Heart right ventricle (tissue), 16 donors: ENCODE measurements around the gene SNRK. TPM values are rescaled to one million over a fixed set of nuclear protein-coding genes. Genes with fewer than 3 reads are reported as not detected.
A peak's percentile ranks its signal among the peaks of the same experiment; 100 is the strongest.

Experiments used
- ATAC-seq, 8 donors: fragments of 200-7000 bp; cut with Tn5 transposase; one replicate each; pipeline ENCODE4 v1.9.1; 2020; ENCODE audit warnings: mild to moderate bottlenecking in 8 of 8, moderate library complexity in 8 of 8, moderate number of reproducible peaks in 1 of 8
- DNase-seq, 2 donors: peaks; one replicate each; pipeline ENCODE4 v3.0.0-alpha.2; 2020
- H3K27ac ChIP-seq, 10 donors: fragments of 200-600 bp; sonication (generic) in 2 of 10; one replicate each; pipeline versions ENCODE4 v1.5.0 to v1.8.0; 2020 to 2022; ENCODE audit warnings: mild to moderate bottlenecking in 3 of 10
- H3K27me3 ChIP-seq, 7 donors: fragments of 200-600 bp; one replicate each; pipeline ENCODE4 v1.8.0; 2021 to 2022; ENCODE audit warnings: mild to moderate bottlenecking in 2 of 7
- H3K36me3 ChIP-seq, 9 donors: fragments of 200-600 bp; sonication (generic) in 1 of 9; one replicate each; pipeline versions ENCODE4 v1.5.0 to v1.8.0; 2020 to 2022; ENCODE audit warnings: mild to moderate bottlenecking in 2 of 9
- H3K4me1 ChIP-seq, 9 donors: fragments of 200-600 bp; sonication (generic) in 1 of 9; one replicate each; pipeline versions ENCODE4 v1.5.0 to v1.8.0; 2020 to 2022; ENCODE audit warnings: mild to moderate bottlenecking in 4 of 9
- H3K4me3 ChIP-seq, 10 donors: fragments of 200-600 bp; sonication (generic) in 2 of 10; one replicate each; pipeline versions ENCODE4 v1.5.0 to v1.8.0; 2020 to 2022; ENCODE audit warnings: mild to moderate bottlenecking in 7 of 10, moderate library complexity in 2 of 10
- H3K9me3 ChIP-seq, 11 donors: fragments of 200-600 bp in 10 of 11; sonication (generic) in 2 of 11; one replicate each; pipeline versions ENCODE4 v1.5.0 to v1.8.0; 2013 to 2022; ENCODE audit warnings: mild to moderate bottlenecking in 2 of 11, control low read depth in 1 of 11, moderate library complexity in 1 of 11
- CTCF ChIP-seq, 9 donors: fragments of 200-600 bp; sonication (generic) in 2 of 9; IDR thresholded peaks; one replicate each; pipeline versions ENCODE4 v1.5.0 to v1.8.0; 2021 to 2022; ENCODE audit warnings: antibody characterized with exemption in 9 of 9, mild to moderate bottlenecking in 5 of 9, moderate library complexity in 1 of 9
- WGBS, 2 donors: extraction: QIAGEN DNeasy Blood & Tissue Kit; methylation state at CpG; one replicate each; pipeline ENCODE4 v1.1.7; 2013; ENCODE audit warnings: inconsistent platforms in 1 of 2; 5-methylcytosine and 5-hydroxymethylcytosine counted together
- intact Hi-C, 10 donors: fragments of 100-400 bp; cut with DNase I; formaldehyde crosslinking; loops; one replicate each; pipeline versions ENCODE4 v1.11.1 to v1.14.2; 2022
- polyA plus RNA-seq, 2 donors: library from polyadenylated mRNA; stranded (reverse); fragments of 200-250 nt; gene quantifications; one replicate each; pipeline ENCODE4 v1.2.3, GENCODE V29; 2013
- total RNA-seq, 10 donors: library from RNA; stranded (reverse); fragmentation: NEBNext Ultra II Directional in 3 of 10; extraction: Animal tissue kit (Norgen Biotek cat#: 25700) in 3 of 10; gene quantifications; one replicate each; pipeline versions ENCODE4 v1.2.1 to v1.2.4, GENCODE V29; 2021 to 2023
- donor health status: Arrhythmogenic right ventricular cardiomyopathy.
- donor health status: ischemic (EF 13 %, LVEDD 7.1; RV severe dilation, severe dysfunction).
- donor health status: healthy with polysubstance abuse.
- donor health status: DM: no; HTN: yes; CAD: no.
- donor health status: DM: no; HTN: no; CAD: no.
- donor health status: ischemic (EF 25% LVEDD 6.9; RV normal size, moderate dysfunction).
- donor health status: ischemic (EF 25% LVEDD 5.7; RV mildly dilated, moderate dysfunction).
- donor health status: healthy.
- donor health status: DM: yes; HTN: yes; CAD: no.
- donor health status: Ischemic cardiomyopathy.
- donor health status: ischemic (EF 35%, LVEDD 5.7; RV mildly dilated, moderate dysfunction).
- donor health status: nonischemic (EF 11% LVEDD 7.7; RV severe dilation, severe dysfunction).
- donor health status: DM: yes; HTN: yes; CAD: no.
- donor health status: PGD.
- donor health status: ischemic (EF 29% LVEDD 5.4; RV normal size, mild dysfunction).
- donor health status: nonischemic (EF 23%, LVEDD 6.1; RV moderate dilation, normal function).

SNRK gene
- total and polyA plus RNA-seq, 12 donors: 11.4 to 51.9 (median 27.8) TPM

- H3K27ac ChIP-seq: peak overlapping the region in 9 of 10 donors; percentile 25 to 65 (median 36)
These were observed 12.4 kb downstream of the SNRK start for GRCh38 chr3:43298761-43299160.

GRCh38 chr3:43302116-43302880 is 16.0 kb downstream of the SNRK start:
- DNase-seq (no peak), ATAC-seq (no peak)
- peaks cover 3 to 95% (median 67%) of the 10 kb centered on the region in 9 donors for H3K4me1 ChIP-seq
- H3K9me3 ChIP-seq: no peaks in the 10 kb centered on the region
- peaks cover 0 to 72% (median 14%) of the 10 kb centered on the region in 9 donors for H3K36me3 ChIP-seq
- no peak overlapping the region for H3K4me3 ChIP-seq
- intact Hi-C loops: loop anchor here in 1 of 10 donors (10.0 kb wide), 1 partner anchor 123 kb away; no protein-coding TSS in a partner anchor
- no peaks in the 10 kb centered on the region for H3K27me3 ChIP-seq
- peak overlapping the region in 1 of 10 donors; percentile 10 for H3K27ac ChIP-seq
- TF ChIP-seq CTCF (IDR thresholded peaks at IDR 0.05): no peak
- 77 to 79% methylated on average over 1 of the region's 1 CpG for WGBS, 2 donors

More at GRCh38 chr3:43298761-43299160, 12.4 kb downstream of the SNRK start:
- DNase-seq (no peak), ATAC-seq (peak in 5 of 8 donors; percentile 57 to 86 (median 69))
- H3K27me3 ChIP-seq: no peaks in the 10 kb centered on the region
- peaks cover 6 to 99% (median 86%) of the 10 kb centered on the region in 9 donors for H3K4me1 ChIP-seq
- no peaks in the 10 kb centered on the region for H3K9me3 ChIP-seq
- 48 to 49% methylated on average over 4 of the region's 4 CpGs for WGBS, 2 donors
- no peak for TF ChIP-seq CTCF (IDR thresholded peaks at IDR 0.05)
- H3K4me3 ChIP-seq: no peak overlapping the region
- intact Hi-C loops: no loop called here
- peaks cover 0 to 39% (median 8%) of the 10 kb centered on the region in 9 donors for H3K36me3 ChIP-seq

GRCh38 chr3:43304126-43304525 is 17.8 kb downstream of the SNRK start:
- Histone ChIP-seq H3K4me3 (no peak overlapping the region), H3K27me3 (no peaks in the 10 kb centered on the region), H3K36me3 (peaks cover 0 to 78% (median 23%) of the 10 kb centered on the region in 9 donors), H3K27ac (no peak overlapping the region), H3K4me1 (peaks cover 0 to 83% (median 51%) of the 10 kb centered on the region in 9 donors), H3K9me3 (peaks cover 0 to 7% (median 0%) of the 10 kb centered on the region in 11 donors)
- ATAC-seq: no peak
- TF ChIP-seq CTCF (IDR thresholded peaks at IDR 0.05): no peak
- WGBS, 2 donors: 77 to 78% methylated on average over 3 of the region's 3 CpGs
- no peak for DNase-seq
- intact Hi-C loops: loop anchor here in 1 of 10 donors (10.0 kb wide), 1 partner anchor 121 kb away; no protein-coding TSS in a partner anchor

GRCh38 chr3:43307226-43307625 is 20.9 kb downstream of the SNRK start:
- Histone ChIP-seq H3K9me3 (peaks cover 0 to 7% (median 0%) of the 10 kb centered on the region in 11 donors), H3K4me1 (peaks cover 0 to 79% (median 36%) of the 10 kb centered on the region in 9 donors), H3K27me3 (no peaks in the 10 kb centered on the region), H3K27ac (no peak overlapping the region), H3K36me3 (peaks cover 0 to 90% (median 24%) of the 10 kb centered on the region in 9 donors), H3K4me3 (no peak overlapping the region)
- ATAC-seq (no peak), DNase-seq (no peak)
- WGBS, 2 donors: 97 to 99% methylated on average over 3 of the region's 3 CpGs
- intact Hi-C loops: loop anchor here in 1 of 10 donors (10.0 kb wide), 1 partner anchor 118 kb away; no protein-coding TSS in a partner anchor
- TF ChIP-seq CTCF (IDR thresholded peaks at IDR 0.05): no peak
